ENCODE data around the gene SLC16A2.

GRCh38 chrX:74395556-74395955 is 25.7 kb upstream of the SLC16A2 start:
- TF ChIP-seq CTCF (IDR thresholded peaks at IDR 0.05) (no peak), POLR2A (IDR thresholded peaks at IDR 0.05) (no peak), EP300 (IDR thresholded peaks at IDR 0.05) (no peak)

Data from ovary (tissue), 3 donors.